ENCODE data around the gene RNF114. TPM values are rescaled to one million over a fixed set of nuclear protein-coding genes. Genes with fewer than 3 reads are reported as not detected.

RNF114 gene
- total and polyA plus RNA-seq, 10 of the 15 experiments (the other 5 are each of a cell fraction or from before 2014, with no cell fraction given) = 28.0 to 82.3 (median 47.2) TPM

- TF ChIP-seq USF2 (IDR thresholded peaks at IDR 0.05; ENCODE audit: borderline replicate concordance, low read depth, low read length) (no peak), CUX1 (IDR thresholded peaks at IDR 0.05; ENCODE audit: insufficient replicate concordance, low read depth, low read length) (no peak), TCF12 (IDR thresholded peaks at IDR 0.05; ENCODE audit: low read depth, low read length) (no peak), BCL3 (IDR thresholded peaks at IDR 0.05; ENCODE audit: borderline replicate concordance, insufficient read depth, low read depth, low read length, poor library complexity, severe bottlenecking) (no peak), FOXM1 (IDR thresholded peaks at IDR 0.05; ENCODE audit: low read depth, low read length) (no peak)
Observed at GRCh38 chr20:49995586-49995985, 59.4 kb downstream of the RNF114 start (continued).

Data from GM12878 (cell line).